HG03159 (cell line): ENCODE data around the gene ZCCHC2.
A peak's percentile ranks its signal among the peaks of the same experiment; 100 is the strongest.

Experiments
- ATAC-seq: cut with Tn5 transposase; IDR thresholded peaks from one replicate; pipeline ENCODE4 v1.9.1; 2021; ENCODE audit warnings: mild to moderate bottlenecking, moderate library complexity; ENCODE audit not compliant: unreplicated experiment

The ZCCHC2 gene

DNA sequence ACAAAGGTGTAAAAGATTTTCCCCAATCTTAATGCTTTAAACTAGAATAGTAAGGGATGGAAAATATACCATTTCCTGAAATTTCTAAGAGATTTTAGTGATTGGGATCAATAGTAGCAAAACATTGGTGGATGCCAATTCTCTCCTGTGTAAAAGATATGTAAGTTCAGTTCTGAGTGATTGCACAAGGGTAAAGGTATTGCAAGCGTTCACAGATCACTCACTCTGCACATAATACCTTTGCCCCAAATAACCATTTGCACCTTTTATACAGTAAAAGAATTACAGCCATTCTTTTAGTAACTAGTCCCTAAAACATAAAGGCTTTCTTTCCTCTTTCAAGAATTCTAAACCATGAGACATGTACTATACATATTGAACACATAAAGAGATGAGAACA lies 13.0 kb upstream of the ZCCHC2 start:
- no peak for ATAC-seq

DNA sequence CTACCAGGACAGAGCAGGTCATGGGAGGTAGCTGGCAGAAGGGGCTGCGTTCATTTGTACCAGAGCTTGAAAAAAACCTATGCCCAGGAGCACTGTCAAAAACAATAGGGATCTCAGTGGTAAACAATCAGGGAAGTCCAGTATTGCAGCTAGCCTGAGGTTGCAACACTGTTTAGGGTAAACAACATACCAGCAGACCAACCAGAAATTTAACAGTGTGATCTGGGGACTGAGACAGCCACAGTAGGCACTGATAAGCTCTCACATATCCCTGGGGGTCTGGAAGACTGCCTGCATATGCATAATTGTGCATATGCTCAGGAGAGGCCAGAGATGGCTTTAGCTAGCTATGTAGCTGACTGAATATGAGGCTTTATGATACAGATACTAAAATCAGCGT lies 12.0 kb upstream of the ZCCHC2 start:
- ATAC-seq: no peak

- no peak for ATAC-seq
These were observed 10.3 kb upstream of the ZCCHC2 start for GRCh38 chr18:62512532-62512931.

DNA sequence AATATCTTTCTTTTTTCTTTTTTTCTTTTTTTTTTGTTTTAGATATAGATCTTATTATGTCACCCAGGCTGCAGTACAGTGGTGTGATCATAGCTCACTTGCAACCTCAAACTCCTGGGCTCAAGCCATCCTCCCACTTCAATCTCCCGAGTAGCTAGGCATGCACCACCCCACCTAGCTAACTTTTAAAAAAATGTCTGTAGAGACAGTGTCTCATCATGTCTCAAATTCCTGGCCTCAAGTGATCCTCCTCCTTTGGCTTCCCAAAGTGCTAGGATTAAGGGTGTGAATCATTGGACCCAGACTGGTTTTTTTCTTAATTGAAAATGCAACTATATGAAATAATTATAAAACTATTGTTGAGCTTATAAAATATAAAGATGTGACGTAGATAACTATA lies 9.8 kb upstream of the ZCCHC2 start:
- ATAC-seq: no peak

GRCh38 chr18:62514570-62514969 lies 8.3 kb upstream of the ZCCHC2 start:
- ATAC-seq: no peak

DNA sequence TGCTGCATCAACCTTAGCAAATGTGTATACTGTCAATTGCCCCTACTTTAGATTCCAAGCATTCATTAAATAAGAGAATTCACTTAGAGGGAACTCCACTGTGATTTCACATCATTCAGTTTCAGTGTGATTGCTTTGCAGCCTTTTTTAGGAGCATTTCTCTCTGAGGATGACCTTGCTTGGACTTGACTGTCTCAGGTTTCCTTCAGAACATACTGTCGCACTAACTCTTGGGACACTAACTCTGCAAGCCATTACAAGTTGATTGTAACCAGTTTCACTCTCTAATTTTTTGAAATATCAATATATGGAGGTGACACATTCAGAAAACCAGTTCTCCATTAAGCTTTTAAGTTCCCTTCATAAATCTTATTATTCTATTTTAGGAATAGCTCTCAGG lies 6.6 kb upstream of the ZCCHC2 start:
- ATAC-seq: no peak

DNA sequence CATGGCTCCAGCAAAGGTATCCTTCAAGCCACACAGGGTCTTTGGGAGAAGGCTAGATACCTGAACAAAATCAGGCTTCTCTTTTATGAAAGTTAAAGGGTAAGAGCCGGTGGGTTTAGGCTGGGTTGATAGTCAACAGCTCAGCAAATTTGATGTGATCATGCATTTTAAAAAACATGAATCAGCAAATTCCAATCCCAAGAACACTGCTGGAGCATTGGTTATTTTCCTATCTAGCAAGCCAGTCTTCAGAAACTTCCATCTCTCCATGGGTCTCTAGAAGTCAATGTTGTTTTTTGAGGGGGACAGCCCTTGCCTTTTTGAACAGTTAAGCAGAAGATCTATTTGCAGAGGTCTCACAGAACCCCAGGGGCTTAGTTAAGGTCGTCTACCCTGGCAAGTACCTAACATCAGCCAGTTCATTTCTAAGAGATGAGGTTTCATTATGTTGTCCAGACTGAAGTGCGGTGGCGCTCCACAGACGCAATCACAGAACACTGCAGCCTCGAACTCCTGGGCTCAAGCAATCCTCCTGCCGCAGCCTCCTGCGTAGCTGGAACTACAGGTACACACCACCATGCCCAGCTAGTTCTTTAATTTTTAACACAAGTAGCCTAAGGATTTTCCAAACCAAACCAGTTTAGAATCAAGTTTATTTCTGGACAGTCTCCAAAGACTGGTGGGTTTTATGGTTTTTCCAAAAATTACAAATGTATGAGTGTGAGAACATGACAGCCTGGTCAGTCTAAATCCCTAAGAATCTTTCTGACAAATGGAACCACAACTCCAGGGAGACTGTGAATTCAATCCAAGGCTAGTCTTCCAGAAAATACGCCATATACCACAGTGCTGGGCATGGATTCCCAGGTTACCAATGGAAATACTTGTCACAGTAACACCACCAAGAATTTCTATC lies 4.1 kb upstream of the ZCCHC2 start:
- no peak for ATAC-seq

DNA sequence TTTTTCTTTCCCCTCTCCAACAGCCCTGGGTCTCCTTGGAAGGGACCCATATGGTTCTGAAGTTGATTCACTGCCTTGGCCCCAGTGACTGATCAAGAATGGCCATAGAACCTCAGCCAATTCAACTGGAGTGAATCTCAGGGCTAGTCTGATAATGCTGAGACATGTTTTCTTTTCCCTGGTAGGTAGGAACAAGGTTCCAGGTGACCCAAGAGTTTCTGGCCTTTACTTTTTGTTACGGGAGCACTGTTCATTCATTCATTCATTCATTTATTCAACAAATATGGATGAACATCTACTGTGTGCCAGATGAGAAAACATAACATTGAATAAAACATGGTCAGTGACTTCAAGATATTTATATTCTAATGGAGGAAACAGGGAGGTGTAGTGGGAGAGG lies 3.1 kb upstream of the ZCCHC2 start:
- ATAC-seq: no peak

DNA sequence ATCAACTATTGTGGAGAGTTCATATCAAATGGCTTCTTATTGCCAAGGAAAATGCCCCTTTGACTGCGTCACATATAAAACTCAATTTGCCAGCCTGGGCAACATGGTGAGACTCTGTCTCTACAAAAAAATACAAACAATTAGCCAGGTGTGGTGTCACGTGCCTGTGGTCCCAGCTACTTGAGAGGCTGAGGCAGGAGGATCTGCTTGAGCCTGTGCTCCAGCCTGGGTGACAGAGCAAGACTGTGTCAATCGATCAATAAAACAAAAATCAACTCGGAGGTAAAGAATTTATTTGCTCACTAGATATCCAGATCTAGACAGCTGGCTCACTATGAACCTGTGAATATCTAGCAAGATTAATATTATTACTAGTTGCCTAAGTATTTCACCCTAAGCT lies 1.7 kb upstream of the ZCCHC2 start:
- no peak for ATAC-seq

GRCh38 chr18:62521593-62521992 lies 1.2 kb upstream of the ZCCHC2 start:
- ATAC-seq: no peak

GRCh38 chr18:62522178-62522503 lies 684 bp upstream of the ZCCHC2 start:
- peak; percentile 5 for ATAC-seq

GRCh38 chr18:62523255-62523588 lies 397 bp downstream of the ZCCHC2 start:
- ATAC-seq: no peak

- ATAC-seq: peak; percentile 10
These were observed 1.0 kb downstream of the ZCCHC2 start for GRCh38 chr18:62523631-62524439.

- ATAC-seq: peak; percentile 9
These were observed 1.8 kb downstream of the ZCCHC2 start for GRCh38 chr18:62524440-62525200.

DNA sequence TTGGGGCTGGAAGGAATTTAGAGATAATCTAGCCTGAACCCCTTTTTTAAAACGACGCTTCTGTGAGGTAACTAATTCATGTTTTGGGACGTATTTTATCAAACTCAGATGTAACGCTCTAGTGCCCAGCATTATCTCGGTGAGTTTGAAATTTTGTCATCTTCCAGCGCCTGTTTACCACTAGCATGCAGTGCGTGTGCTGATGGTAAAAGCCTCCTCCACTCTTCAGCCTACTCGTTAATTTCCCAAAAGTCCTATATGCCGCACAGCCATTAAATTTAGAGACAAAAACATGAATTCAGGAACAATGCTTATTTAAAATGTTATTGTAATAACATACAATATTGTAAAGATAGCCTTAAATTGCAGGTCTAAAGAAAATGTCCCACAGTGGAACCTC lies 2.8 kb downstream of the ZCCHC2 start:
- ATAC-seq: no peak

GRCh38 chr18:62526098-62527025 lies 3.5 kb downstream of the ZCCHC2 start:
- ATAC-seq: peak; percentile 11

DNA sequence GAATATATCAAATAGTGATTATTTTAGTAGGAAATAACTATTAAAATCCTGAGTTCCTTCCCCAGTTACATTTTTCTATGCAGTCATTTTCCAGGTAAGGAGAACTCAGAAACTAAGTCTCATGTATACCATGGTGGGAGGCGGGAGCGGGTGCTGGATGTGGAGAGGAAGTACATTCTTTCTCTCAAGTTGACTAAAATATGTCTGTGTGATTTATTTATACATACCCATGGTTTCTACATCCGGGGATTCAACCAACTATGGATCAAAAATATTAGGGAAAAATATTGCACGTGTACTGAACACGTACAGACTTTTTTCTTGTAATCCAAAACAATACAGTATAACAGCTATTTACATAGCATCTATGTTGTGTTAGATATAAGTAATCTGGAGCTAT lies 6.8 kb downstream of the ZCCHC2 start:
- ATAC-seq: no peak

- ATAC-seq: no peak
These were observed 8.3 kb downstream of the ZCCHC2 start for GRCh38 chr18:62531078-62531477.

- no peak for ATAC-seq
These were observed 9.1 kb downstream of the ZCCHC2 start for GRCh38 chr18:62531931-62532330.

DNA sequence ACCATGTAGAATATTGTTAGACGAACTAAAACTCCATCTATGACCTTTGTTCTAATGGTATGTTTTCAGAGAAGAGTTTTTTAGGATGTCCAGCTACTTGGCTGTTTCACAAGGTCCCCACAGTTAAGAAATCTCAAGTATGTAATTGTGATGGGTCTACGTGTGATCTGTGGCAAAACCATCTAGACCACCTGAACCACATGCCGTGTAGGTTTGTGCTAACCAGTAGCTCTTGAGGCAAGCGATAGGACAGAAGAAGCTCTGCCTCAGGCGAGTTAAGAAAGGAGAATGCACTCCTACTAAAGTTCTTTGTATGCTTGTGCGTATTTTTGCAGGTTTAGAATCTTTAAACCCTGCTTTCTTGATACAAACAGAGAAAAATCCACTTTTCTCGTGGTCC lies 13.2 kb downstream of the ZCCHC2 start:
- ATAC-seq: no peak
